ENCODE data around the gene SEMG1.

Gene SEMG1, protein sequence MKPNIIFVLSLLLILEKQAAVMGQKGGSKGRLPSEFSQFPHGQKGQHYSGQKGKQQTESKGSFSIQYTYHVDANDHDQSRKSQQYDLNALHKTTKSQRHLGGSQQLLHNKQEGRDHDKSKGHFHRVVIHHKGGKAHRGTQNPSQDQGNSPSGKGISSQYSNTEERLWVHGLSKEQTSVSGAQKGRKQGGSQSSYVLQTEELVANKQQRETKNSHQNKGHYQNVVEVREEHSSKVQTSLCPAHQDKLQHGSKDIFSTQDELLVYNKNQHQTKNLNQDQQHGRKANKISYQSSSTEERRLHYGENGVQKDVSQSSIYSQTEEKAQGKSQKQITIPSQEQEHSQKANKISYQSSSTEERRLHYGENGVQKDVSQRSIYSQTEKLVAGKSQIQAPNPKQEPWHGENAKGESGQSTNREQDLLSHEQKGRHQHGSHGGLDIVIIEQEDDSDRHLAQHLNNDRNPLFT

GRCh38 chr20:45206725-45207124 is at the start of gene SEMG1:
Gene SEMG1 (plus strand): TSS chr20:45207033. CDS start chr20:45207054, 21 bp downstream.
- DNase-seq = peak; percentile 77

DNA sequence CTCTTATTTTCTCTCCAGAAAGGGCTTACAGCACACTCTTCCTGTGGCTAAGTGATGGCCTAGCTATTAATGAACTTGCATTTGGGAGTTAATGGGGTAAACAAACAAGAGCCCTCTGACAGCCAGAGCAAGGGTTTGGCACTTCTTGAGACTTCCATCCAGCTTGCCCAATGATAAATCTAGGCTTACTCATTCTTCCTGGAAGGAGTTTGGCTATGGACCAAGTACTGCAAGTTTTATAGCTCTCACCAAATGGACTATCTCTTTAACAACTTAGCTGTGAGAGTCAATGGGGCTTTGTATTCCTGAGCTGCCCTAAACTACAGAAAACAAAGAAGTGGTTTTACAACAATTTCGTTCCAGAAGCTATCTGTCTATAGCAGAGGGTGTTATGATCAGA is 48.9 kb upstream of the SEMG1 start:
- no peak for DNase-seq

DNA sequence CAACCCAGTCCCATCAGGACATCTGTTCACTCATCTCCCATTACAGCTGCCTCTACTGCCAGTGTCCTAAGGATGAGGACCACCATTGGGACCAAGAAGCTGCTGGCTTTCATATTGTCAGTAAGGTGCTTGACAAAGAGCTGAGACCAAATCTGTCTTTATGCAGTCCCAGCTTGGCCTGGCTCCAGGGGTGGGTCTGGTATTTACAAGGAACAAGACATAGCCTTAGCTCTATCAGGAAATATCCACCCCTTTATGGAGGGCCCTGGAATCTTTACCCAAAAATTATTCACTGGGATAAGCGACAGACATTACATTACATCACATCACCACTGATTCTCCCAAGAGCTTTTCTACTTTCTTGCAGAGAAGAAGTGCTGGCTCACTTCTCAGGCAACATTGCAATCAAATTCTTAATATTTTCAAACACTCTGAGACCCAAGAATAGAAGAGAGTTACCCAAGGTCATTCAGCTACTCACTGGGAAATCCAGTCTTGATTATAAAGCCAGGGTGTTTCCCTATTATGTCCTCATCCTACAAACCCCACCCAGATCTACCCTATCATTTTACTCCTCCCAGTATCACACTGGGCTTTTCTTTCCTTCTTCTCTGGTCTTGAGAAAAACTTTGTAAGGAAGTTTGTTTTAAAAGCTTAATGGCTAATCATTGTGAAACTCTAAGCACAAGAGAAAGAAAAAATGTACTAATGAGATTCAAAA is 43.6 kb upstream of the SEMG1 start:
- DNase-seq = no peak

DNA sequence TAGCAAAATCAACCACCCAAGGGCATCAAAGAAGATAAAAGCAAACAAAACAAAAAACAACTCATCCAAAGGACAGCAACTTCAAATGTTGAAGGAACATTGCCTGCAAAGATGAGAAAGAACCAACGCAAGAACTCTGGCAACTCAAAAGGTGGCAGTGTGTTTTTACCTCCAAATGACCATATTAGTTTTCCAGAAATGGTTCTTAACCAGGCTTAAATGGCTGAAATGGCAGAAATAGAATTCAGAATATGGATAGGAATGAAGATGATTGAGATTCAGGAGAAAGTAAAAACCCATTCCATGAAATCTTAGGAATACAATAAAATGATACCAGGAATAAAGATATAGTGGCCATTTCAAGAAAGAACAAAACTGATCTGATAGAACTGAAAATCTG is 41.9 kb upstream of the SEMG1 start:
- no peak for DNase-seq

DNA sequence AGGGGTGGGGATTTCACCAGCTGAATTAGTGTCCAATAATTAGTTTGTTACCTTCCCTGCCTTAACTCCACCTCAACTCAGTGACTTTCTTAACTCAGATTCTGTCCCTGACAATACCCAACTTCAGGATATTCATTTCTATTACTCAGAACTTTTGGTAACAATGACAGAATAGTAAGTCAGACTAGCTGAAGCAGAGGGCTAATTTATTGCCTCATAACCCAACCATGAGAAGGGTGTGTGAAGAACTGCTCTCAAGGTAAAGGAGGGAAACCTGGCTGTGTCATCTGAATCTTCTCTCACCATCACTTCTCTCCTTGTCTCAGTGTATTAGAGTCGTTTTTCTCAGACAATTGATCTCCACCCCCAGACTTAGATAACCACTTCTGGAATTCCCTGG is 33.3 kb upstream of the SEMG1 start:
- DNase-seq = no peak

- DNase-seq = no peak
Measured at GRCh38 chr20:45174434-45175364, 32.1 kb upstream of the SEMG1 start, which contains the start of gene PI3. Gene PI3 (plus strand): TSS chr20:45174902. CDS start chr20:45174923, 21 bp downstream.

GRCh38 chr20:45176526-45177267 is 30.1 kb upstream of the SEMG1 start:
- no peak for DNase-seq

GRCh38 chr20:45179166-45179565 is 27.7 kb upstream of the SEMG1 start:
- DNase-seq = no peak

DNA sequence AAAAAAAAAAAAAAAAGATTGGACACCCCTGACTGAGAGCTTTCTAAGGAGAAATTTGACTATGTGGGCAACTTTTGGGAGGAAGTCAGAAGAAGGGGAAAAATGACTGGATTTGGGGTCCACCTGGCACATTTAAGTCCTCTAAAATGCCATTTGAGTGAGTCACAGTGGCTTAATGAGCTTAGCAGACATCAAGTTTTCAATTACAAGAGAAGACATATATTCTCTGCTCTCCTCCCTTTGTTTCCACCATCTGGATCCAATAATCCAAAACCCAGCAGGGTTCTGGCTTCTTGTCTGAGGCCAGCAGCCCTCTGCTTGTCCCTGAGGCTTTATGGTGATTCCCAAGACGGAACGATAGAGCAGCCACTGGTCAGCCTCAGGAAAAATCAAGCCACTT is 25.2 kb upstream of the SEMG1 start:
- no peak for DNase-seq

DNA sequence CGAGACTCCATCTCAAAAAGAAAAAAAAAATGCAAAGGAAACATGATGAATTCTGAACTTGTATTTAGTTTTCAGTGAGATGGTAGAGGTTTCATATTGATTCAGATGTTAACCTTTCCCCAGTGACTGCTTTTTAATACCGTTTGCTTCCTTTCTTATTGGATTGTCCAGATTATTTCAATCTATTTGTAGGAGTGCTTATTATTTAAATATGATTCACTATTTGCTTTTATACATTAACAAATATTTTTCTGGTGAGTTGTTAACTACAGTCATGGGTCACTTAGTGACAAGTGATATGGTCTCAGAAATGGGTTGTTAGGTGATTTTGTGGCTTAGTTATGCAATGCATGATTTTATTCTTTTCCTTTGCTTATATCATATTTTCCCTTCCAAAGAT is 23.7 kb upstream of the SEMG1 start:
- DNase-seq = no peak

DNA sequence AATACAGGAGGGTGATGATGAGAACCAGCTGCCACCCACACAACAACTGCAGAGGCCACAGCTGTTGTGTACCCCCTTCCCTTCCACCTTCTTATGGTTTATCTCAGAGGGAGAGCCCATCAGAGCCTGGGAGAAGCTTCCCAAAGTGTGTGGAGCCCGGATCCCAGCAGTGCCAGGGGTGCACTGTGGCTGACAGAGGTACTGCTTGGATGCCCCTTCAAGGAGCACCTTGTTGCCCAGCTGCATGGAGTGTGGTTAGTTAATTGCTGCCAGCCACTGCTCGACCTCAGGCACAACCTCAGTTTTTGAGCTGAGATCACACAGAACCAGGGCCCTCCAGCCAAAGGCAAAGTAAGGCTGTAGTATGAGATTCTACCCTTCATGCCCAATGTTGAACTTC is 19.1 kb upstream of the SEMG1 start:
- no peak for DNase-seq

DNA sequence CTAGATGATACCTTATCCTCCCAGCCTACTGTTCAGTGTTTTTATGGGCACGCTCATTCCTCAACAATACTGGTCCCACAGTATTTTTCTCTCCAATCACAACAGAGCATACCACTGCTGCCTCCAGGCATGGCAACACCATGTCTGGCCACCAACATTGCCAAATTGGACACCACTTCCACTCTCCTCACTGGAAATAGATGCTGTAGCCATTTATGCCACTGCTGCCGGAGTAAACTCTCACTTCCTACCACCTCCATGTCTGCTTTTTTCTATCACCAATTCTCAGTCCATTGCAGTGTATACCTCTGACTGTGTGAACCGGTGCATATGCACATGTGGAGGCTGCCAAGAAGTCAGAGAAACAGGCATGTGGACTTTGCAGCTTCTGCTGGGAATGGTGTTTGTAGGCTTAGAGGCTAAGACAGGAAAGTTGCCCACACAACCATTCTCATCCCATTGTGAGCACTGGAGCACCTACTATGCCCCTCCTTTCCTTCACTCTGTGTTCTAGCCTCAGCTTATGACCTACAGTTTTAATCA is 17.7 kb upstream of the SEMG1 start:
- DNase-seq = no peak

- no peak for DNase-seq
Measured at GRCh38 chr20:45189861-45190260, 17.0 kb upstream of the SEMG1 start.

- DNase-seq = no peak
Measured at GRCh38 chr20:45191926-45192325, 14.9 kb upstream of the SEMG1 start.

- DNase-seq = no peak
Measured at GRCh38 chr20:45193331-45193730, 13.5 kb upstream of the SEMG1 start.

GRCh38 chr20:45209924-45210323 is 3.1 kb downstream of the SEMG1 start:
- DNase-seq = no peak

DNA sequence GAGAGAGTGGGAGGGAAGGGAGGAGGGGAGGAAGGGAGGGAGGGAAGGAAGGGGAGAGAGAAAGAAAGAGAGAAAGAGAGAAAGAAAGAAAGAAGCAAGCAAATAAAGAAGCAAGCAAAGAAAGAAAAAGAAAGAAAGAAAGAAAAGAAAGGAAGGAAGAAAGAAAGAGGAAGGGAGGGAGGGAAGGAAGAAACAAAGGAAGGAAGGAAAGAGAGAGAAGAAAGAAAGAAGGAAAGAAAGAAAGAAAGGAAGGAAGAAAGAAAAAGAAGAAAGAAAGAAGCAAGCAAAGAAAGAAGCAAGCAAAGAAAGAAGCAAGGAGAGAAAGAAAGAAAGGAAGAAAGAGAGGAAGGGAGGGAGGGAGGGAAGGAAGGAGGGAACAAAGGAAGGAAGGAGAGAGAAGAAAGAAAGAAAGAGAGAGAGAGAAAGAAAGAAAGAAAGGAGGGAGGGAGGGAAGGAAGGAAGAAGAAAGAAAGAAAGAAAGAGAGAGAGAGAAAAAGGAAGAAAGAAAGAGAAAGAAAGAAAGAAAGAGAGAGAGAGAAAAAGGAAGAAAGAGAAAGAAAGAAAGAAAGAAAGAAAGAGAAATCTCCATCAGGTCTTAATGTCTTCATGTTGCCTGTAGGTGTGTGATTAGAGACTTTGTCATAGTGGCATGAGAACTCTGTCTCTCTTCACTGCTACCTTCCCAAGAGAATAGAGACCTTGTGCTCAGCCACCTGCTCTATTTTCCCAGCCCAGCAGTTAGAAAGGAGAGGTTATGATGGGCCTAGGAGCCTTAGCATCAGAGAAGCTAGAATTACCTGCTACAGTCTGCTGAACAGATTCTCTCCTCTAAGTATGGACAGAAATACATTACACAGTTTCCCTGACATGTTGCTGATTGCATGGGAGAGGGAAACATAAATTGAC is 5.0 kb downstream of the SEMG1 start:
- DNase-seq = no peak

- no peak for DNase-seq
Measured at GRCh38 chr20:45212836-45213235, 6.0 kb downstream of the SEMG1 start.

- DNase-seq = no peak
Measured at GRCh38 chr20:45218124-45218523, 11.3 kb downstream of the SEMG1 start.

DNA sequence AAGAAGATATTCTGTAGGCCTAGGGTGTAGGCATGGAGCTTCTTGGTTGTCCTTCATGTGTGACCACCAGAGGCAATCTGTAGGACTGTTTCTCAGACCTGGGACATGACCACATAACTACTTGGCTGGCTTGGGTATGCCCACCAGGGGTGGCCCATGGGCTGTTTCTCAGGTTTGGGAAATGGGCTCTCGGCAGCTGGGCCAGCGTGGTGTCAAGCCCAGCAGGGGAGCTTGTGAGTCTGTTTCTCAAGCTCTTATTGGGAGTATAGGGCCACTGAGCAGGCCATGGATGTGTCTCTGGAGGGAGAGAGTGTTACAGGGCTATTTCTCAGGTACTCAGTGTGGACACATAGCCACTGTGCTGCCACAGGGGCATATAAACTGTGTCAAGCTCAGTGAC is 11.8 kb downstream of the SEMG1 start:
- DNase-seq = no peak

DNA sequence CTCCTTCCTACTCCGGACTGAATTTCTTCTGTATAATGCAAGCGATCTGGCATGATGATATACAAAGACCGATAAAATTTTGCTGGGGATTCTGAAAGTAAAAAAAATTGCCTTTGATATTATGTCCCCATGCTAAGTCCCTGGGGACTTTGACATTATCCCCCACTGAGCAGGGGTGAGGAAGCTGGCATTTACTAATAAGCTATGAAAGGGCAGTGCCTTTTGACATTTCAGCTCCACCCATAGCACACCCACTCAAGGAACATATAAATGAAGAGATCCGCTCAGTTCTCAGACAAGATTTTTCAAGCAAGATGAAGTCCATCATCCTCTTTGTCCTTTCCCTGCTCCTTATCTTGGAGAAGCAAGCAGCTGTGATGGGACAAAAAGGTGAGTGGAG is 14.2 kb downstream of the SEMG1 start, which contains the start of gene SEMG2:
SEMG2 (plus strand) TSS at position 298 of the 400 bp plus-strand sequence; CDS start at position 315, 17 bp downstream.
- no peak for DNase-seq
